ENCODE results near the gene GGACT.

GGACT gene

GRCh38 chr13:100545684-100546061 lies 42.9 kb downstream of the GGACT start:
- no peak overlapping the region for H3K4me3 ChIP-seq (ENCODE audit: low read depth, low read length)
- DNase-seq (ENCODE audit: low read depth) = no peak
- no peak for TF ChIP-seq CTCF (IDR thresholded peaks at IDR 0.05; ENCODE audit: control insufficient read depth, extremely low read depth, insufficient read depth)

GRCh38 chr13:100544866-100545683 lies 43.5 kb downstream of the GGACT start:
- H3K4me3 ChIP-seq (ENCODE audit: low read depth, low read length) = no peak overlapping the region
- peak; percentile 84 for DNase-seq (ENCODE audit: low read depth)
- peak; percentile 30; the same call in 1 of the 2 replicates for TF ChIP-seq CTCF (IDR thresholded peaks at IDR 0.05; ENCODE audit: control insufficient read depth, extremely low read depth, insufficient read depth)

GRCh38 chr13:100543872-100544602 lies 44.6 kb downstream of the GGACT start:
- no peak for TF ChIP-seq CTCF (IDR thresholded peaks at IDR 0.05; ENCODE audit: control insufficient read depth, extremely low read depth, insufficient read depth)
- DNase-seq (ENCODE audit: low read depth) = no peak
- no peak overlapping the region for H3K4me3 ChIP-seq (ENCODE audit: low read depth, low read length)

DNA sequence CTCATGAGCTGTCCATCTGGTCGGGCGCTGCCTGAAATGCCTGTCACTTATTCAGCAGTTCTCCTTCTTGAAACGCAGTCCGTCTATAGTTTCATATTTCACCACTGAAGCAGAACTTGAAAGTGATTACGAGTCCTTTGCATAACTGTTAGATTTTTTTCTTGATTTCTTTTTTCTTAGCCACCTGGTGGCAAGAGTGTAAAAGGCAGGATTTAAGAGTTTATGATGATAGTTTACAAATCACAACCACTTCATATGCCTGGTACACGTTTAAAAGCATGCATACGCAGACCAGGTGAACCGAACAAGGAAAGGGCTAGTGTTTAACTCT lies 45.8 kb downstream of the GGACT start:
- no peak for DNase-seq (ENCODE audit: low read depth)
- peak; percentile 34 for TF ChIP-seq CTCF (IDR thresholded peaks at IDR 0.05; ENCODE audit: control insufficient read depth, extremely low read depth, insufficient read depth)
- H3K4me3 ChIP-seq (ENCODE audit: low read depth, low read length) = no peak overlapping the region

DNA sequence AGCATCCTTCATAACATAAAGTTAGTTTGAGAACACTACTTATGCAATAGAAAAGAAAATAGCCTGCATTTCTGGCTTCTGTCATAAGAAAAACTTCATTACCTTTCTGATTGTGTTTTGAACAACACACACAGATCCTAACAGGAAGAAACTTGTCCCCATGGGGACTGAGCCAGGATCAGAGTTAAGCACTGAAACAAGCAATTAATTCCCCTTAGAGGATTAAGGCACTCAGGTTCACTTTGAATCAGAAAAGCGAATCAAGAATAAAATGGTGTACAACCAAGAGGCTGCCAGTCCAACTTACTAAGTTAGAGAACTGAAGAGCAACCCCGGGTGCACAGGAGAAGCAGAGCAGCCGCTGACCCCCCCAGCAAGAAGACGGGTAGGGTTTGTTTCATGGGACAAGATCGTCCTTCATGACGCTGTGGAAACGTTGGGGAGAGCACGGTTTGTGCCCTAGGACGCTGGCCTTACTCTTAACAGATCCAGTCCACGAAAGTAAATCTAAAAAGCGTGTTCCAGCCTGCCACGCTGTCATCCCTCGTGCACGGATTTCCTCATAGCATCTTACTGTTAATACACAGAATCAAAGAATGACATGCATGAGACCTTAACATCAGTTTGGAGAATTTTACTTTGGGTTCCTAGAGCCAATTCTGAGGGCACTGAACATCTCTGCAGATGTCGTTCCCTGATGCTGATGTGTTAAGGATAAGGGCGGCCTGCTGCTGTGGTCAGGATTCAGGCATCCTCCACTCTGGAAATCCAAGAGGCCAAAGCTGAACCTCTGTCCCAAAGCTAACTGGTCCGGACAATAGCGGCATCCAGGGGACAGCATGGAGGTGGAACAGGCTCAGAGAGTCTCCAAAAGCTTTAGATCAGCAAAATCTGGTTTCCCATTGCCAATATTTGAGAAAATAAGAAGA lies 46.4 kb downstream of the GGACT start:
- no peak for TF ChIP-seq CTCF (IDR thresholded peaks at IDR 0.05; ENCODE audit: control insufficient read depth, extremely low read depth, insufficient read depth)
- DNase-seq (ENCODE audit: low read depth) = no peak
- no peak overlapping the region for H3K4me3 ChIP-seq (ENCODE audit: low read depth, low read length)

DNA sequence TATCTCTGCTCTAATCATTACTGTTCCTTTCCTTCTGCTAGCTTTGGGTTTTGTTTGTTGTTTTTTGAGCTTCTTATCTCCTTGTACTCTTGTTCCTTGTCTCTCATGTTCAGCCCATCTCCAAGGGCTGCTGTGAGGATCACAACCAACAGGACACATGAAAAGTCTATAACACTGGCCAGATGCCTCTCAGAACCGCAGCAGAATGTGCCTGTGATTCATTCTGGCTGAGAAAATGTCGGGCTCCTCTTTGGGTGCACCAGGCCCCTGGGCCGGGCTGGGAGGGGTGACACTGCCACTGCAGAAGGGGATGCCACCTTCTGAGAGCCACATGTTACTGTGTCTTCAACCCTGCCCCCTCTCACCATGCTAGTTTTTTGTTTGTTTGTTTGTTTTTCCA lies 48.0 kb downstream of the GGACT start:
- DNase-seq (ENCODE audit: low read depth) = no peak
- no peak for TF ChIP-seq CTCF (IDR thresholded peaks at IDR 0.05; ENCODE audit: control insufficient read depth, extremely low read depth, insufficient read depth)
- no peak overlapping the region for H3K4me3 ChIP-seq (ENCODE audit: low read depth, low read length)

Measured in LNCaP clone FGC (cell line).